ENCODE measurements around the gene LPCAT4.
"Not testable (repeated sequence)": the region's sequence is repeated elsewhere in the genome, so short reads cannot be mapped to it uniquely, and the experiment has no call there.

LPCAT4 gene

DNA sequence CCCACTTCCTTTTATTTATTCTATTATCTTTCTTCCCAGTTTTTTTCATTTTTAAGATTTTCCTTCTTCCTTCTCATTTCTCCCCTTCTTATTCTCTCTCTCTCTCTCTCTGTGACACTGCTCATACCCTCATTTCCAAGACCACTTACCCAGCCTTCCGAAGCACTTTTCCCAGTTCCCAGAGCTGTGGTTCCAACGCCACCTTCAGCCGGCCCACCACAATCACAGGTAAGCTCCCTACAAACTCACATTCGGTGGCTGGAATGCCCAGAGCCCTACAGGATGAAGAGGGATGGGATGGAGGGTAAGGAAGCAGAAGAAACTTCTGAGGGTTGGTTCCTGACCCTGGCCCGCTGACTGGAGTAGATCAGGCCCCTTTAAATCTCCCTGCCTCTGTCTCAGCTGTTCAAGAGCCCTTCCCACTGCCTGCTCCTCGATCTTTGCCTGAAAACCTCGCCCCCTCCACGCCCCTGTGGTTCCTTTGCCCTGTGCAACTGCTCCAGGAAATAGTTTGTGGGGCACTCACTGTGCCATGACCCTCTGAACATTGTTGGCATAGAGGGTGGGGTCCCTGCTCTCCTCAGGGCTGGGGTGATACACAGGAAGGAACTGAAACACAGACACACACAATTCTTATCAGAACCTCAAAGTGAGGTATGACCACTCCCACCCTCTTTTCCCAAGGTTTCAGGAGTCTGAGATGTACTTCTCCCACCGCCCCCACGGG, 4.8 kb downstream of the LPCAT4 start:
- DNase-seq: no peak

DNA sequence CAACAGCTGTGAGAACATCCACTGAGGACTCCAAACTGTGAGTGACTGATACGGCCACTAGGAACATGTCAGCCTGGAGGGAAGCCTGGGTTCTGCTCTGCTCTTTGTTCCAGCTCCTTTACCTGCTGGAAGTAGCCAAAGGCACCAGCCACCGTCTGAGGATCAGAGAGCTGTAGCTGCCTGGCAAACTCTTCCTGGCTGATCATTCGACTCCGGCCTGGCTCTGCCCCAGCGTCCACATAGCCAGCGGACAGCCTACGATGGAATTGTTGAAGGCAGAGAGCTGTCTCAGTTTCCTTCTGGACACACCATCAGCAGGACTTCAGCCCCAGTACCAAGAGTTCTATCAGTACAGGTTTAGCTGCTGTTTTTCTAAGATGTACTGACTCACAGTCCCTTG, 5.7 kb downstream of the LPCAT4 start:
- DNase-seq: no peak

DNA sequence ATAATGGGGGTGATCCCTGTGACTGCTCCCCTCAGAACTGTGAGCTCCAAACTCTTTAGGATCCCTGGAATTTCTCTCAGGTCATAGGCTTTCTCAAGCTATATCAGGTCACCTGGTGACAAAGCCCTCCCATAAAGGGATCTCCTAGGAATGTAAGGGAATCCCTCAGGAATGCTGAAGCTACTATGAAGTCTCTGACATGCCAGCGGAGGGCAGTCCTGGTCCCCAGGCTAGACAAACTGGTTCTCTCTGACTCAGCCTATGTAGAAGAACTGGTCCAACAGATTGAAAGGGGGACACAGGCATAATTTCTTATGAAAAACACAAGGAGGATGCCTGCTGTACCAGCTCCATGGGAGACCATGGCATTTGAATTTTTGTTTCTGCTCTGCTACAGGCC, 6.7 kb downstream of the LPCAT4 start:
- DNase-seq: no peak

DNA sequence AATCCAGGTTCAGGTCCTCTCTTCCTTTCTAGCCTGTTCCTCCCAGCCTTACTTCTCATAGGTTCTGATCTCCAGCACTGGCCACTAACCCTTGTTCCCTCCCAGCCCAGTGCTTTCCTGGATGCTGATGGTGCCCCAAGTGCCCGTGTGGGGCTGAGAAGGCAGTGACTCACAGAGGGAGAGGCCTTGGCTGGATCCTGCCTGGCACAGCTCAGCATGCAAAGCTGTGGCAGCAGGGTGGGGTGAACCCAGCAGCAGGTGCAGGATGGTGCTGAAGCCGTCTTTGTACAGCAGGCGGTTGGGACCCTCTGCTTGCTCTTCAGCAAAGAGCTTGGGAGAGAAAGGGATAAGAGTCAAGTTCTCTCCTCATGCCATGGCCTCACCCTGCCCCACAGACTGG, 7.6 kb downstream of the LPCAT4 start:
- no peak for DNase-seq

DNA sequence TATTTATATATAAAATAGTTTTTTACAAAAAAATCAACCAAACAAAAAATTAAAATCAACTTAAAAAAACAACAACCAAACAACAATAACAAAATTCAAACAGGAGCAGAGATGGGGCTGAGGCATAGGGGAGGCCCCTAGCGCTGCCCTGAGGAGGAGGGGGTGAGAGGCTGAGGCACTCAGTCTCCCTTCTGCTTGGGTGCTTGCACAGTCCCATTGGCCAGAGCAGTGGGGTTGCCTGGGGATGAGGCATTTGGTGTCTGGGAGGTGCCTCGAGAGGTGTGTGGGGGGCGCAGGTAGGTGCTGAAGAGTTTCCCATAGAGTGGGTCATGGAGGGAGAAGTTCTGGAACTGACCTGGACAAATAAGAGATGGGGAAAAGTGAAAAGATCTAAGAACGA, 8.0 kb downstream of the LPCAT4 start:
- no peak for DNase-seq

DNA sequence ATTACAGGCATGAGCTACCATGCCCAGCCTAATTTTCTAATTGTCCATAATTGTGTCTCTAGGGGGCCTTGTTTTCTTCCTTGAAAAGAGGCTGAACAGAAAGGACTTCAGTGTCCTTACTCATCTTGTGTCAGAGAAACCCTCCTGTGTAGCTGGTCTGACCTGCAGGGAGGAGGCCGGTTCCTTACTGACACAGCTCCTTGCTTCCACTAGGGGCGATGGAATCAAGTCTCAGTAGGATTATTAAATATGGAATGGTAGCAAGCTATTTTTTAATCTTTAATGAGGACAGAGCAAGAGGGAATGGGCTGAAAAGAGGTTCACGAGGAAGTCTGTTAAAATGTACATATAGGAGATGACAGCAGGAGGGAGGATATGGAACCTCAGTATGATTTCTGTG, 8.6 kb downstream of the LPCAT4 start:
- no peak for DNase-seq

DNA sequence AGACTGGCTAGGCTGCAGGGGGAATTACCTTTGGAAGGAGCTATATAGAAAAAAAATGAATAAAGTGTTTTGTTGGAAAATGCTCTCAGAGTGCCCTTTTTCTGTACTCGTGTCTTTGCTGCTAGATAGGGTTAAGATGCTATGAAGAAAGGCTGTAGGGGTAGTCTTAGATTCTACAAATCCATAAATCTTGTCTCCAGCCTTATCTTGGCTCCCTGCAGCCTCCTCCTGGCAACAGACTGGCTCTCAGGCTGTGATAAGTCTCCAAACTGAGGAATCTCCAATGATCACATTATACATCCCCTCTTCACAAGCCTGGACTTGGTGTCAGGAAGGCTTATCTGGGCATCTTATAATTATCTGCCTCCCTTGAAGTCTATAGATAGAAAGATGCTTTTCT, 9.3 kb downstream of the LPCAT4 start:
- DNase-seq: no peak

DNA sequence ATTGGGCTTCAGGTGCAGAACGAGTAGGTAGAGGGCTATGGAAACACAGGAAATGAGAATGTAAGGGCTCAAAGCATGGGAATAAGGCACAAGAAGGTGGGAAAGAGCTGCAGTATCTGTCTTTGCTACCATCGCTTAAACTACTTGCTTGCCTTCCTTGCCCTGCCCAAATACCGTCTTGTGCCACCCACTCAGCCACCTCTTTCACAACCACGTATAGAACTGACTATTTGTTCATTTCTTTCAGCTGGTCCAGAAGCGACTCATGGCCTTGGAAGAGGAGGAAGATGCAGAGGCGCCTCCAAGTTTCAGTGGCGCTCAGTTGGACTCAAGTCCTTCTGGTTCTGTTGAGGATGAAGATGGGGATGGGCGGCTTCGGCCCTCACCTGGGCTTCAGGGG, 11.8 kb downstream of the LPCAT4 start:
- DNase-seq: no peak

DNA sequence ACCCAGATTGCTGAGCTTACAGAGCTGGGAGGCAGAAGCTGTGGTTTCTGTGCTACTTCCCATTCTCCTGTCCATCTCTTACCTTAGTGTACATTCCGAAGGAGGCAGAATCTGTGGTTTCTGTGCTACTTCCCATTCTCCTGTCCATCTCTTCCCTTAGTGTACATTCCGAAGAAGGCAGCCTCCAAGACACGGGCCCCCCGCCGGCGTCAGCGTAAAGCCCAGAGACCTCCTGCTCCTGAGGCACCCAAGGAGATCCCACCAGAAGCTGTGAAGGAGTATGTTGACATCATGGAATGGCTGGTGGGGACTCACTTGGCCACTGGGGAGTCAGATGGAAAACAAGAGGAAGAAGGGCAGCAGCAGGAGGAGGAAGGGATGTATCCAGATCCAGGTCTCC, 12.7 kb downstream of the LPCAT4 start:
- no peak for DNase-seq

DNA sequence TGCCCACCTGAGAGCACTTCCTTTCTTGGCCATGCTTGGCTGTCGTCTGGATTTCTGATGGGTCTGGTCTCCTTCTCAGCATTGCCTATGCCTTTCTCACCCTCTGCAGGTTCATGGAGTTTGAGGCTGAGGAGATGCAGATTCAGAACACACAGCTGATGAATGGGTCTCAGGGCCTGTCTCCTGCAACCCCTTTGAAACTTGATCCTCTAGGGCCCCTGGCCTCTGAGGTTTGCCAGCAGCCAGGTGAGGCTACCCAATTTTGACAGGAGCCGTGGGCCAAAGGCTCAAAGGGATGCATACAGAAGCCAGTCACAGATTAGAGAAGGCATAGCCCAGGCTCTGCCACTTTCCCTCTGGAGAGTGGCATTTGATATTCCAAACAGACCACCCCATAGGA, 13.4 kb downstream of the LPCAT4 start:
- DNase-seq: no peak

DNA sequence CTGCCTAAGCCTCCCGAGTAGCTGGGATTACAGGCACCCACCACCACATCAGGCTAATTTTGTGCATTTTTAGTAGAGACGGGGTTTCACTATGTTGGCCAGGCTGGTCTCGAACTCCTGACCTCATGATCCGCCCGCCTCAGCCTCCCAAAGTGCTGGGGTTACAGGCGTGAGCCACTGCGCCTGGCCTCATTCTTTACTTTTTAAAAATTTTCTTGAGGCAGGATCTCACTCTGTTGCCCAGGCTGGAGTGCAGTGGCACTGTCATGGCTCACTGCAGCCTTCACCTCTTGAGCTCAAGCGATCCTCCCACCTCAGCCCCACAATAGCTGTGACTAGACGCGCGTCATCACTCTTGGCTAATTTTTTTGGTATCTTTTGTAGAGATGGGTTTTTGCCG, 14.0 kb downstream of the LPCAT4 start:
- not testable (repeated sequence) for DNase-seq

DNA sequence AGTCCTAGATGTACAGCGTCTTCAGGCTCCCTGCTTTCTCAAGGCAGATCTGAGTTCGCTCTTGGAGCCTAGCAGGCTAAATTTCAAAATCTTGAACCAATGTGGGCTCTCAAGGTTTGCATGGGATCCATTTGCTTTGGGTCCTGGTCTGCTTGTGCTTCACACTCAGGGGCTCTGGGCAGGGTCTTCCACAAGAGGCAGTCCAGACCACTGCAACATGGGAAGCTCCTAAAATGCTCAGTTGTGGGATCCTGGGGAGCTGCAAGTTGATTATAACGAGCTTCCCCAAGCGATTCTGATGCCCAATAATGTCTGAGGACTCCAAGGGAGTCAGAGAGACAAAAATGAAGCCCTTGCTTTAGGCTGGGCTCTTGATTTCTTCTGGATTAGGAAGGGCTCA, 17.2 kb downstream of the LPCAT4 start:
- no peak for DNase-seq

DNA sequence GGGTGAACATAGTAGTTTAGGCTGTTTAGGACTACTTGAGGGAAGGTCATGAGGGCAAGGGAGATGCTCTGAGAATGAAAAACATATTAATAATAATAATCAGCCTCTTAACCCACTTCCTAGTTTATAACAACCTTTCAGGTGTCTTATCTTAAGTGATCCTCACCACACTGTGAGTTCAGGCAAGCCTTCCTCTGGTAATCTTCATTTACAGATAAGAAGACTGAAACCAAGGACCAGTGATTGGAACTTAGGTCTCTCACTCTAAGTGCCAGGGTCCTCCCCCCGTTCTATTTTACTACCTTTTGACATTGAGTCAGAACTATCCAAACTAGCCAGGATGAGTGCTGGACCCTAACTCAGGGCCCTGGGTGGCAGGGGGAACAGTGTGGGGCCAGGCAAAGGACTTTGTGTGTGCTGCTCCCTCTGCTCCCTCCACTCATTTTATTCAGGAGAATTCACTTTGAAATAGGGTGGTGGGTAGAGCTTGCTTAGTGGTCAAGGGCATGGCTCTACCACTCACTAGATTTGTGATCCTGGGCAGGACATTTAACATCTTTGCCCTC, 18.2 kb downstream of the LPCAT4 start:
- no peak for DNase-seq

DNA sequence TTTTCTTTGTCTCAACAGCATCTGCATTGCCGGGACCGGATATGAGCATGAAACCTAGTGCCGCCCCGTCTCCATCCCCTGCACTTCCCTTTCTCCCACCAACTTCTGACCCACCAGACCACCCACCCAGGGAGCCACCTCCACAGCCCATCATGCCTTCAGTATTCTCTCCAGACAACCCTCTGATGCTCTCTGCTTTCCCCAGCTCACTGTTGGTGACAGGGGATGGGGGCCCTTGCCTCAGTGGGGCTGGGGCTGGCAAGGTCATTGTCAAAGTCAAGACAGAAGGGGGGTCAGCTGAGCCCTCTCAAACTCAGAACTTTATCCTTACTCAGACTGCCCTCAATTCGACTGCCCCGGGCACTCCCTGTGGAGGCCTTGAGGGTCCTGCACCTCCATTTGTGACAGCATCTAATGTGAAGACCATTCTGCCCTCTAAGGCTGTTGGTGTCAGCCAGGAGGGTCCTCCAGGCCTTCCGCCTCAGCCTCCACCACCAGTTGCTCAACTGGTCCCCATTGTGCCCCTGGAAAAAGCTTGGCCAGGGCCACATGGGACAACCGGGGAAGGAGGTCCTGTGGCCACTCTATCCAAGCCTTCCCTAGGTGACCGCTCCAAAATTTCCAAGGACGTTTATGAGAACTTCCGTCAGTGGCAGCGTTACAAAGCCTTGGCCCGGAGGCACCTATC, 18.9 kb downstream of the LPCAT4 start:
- DNase-seq: no peak

DNA sequence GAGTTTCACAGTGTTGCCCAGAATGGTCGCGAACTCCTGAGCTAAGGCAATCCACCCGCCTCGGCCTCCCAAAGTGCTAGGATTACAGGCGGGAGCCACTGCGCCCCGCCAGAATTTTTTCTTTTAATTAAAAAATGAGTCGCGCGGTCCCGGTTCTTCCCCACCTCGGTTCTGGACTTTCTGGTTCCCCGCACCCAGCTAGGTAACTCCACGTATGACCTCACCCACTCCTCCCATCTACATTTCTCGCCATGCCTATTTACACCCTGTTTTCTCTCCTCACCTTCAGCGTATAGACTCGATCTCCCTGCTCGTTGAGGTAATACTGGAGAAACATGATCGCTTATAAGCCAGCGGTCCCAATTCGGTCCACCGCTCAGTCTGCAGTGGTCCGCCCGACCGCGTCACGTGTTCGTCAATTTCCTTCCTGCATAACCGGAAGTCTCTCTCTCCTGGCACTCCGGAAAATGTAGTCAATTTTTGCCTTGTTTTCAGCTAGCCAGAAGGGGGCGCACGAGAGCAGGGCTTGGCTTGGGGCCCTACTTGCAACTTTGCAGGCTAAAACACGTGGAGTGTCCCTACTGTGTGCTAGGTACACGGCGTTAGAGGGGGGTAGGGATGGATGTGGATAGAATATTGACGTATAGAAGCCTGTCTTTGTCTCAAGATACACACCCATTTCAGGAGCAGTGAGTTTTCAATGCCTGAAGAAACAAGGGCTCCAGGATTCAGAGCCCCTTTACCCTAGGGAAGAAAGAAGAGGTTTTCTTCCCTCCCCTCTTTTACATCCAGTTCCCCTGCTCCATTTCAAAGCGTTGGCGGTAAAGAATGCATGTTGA, 24.0 kb downstream of the LPCAT4 start, which contains the start of the genes NOP10 and NUTM1:
Gene NOP10, minus strand, starts transcription at position 400 of the 839 bp plus-strand sequence. Its CDS starts 63 bp downstream, at position 337.
Gene NUTM1, plus strand, starts transcription at position 579 of the 839 bp plus-strand sequence. CDS start 382 bp downstream, outside the sequence.
- DNase-seq: peak; percentile 94

DNA sequence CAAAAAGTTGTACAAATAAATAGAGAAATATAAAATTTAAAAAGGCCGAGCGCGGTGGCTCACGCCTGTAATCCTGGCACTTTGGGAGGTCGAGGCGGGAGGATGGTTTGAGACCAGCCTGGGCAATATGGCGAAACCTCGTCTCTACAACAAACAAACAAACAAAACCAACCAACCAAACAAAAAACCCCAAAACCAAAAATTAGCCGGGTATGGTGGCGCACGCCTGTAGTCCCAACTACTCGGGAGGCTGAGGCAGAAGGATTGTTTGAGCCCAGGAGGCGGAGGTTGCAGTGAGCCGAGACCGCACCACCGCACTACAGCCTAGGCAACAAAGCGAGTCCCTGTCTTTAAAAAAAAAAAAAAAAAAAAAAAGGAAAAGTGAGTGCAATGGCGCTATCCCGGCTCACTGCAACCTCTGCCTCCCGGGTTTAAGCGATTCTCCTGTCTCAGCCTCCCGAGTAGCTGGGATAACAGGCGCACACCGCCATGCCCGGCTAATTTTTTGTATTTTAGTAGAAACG, 24.7 kb downstream of the LPCAT4 start:
- not testable (repeated sequence) for DNase-seq

DNA sequence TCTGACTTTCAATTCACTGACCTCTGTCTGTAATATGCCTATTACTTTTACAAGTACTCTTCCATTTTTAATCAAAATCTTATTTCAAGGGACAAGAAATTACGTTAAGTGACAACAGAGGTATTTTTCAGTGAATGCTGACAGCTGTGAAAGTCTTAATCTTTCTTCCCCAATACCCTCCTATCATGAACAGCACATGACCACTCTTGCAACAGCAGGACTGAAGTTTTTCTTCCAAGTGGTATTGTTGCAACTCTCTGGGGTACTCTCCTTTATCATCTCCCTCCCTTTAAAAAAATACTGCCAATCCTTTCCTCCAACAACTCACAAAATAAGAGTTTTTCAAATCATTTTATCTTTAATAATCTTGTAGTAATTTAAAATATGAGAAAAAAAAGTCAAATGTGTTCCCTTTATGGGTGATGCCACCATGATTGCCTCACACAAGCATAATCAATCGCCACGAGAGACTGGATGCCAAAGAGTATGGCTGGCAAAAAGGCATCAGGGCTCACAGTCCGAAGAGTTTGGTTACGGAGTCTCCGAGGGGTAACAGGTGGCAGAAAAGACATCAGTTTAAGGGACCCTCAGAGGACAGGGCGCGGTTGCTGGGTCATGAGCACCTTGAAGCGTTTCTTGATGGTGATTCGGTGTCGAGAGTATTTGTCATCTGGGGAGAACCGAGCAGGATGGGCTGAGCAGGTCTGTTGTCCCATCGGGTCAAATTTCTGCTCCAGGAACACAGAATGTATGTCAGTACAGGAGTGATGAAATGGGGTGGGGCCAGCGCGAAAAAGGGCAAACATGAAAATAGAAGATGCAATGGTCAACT, 25.4 kb downstream of the LPCAT4 start:
- no peak for DNase-seq

DNA sequence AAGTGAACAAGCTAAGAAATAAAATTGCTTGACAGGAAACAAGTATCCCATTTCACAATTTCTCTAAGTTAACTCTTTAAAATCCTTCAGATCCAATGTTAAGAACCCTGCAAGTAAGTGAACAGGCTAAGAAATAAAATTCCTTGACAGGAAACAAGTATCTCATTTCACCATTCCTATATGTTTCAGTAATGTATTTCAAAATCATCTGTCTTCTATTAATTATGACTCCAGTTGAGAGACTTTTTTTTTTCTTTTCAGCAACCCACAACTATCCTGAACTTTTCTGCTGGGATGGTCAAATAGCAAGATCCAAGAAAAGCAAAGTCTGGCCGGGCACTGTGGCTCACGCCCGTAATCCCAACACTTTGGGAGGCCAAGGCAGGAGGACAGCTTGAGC, 27.1 kb downstream of the LPCAT4 start:
- DNase-seq: no peak

DNA sequence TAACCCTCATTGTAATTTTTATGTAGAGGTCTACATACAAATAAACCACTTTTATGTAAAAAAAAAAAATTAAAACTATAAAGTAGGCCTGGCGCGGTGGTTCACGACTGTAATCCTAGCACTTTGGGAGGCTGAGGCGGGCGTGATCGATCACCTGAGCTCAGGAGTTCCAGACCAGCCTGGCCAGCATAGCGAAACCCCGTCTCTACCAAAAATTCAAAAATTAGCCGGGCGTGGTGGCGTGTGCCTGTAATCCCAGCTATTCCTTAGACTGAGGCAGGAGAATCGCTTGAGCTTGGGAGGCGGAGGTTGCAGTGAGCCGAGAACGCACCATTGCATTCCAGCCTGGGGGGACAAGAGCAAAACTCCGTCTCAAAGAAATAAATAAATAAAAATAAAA, 28.6 kb downstream of the LPCAT4 start:
- no peak for DNase-seq

DNA sequence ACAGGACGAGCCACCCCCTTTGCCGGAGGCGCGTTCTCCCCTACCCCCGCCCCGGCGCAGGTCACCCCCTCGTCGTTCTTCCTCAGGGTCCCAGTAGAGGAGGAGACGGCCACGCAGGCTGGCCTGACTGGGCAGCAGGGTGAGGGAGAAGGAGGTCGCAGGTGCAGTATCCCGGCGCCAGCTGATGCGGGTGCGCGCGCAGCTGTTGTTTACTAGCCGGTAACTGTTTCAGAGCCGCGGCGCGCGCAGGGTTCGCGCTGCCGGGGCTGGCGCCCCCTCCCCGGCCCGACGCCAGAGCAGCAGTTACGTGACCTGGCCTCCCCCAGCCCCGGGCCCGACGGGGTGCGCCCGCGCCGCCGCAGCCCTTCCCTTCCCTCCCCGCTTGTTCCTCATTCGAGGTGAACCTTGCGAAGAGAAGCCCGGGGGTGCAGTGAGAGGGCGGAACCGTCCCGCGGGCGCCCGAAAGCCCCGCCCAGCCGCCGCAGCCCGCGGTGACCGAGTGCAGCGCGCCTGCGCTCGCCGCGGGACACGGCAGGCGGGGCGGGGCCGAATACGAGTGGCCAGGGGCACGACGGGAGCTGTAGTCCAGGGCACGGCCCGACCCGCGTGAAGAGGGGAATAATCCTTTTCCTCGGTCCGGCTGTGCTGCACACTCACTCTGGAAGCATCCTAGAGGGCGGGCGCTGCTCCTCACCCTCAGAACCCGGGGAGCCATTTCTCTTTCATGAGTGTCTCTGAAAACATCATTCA, 29.3 kb downstream of the LPCAT4 start, which contains the start of gene SLC12A6:
Gene SLC12A6, minus strand, starts transcription at position 225 of the 750 bp plus-strand sequence. CDS start 1,101 bp downstream, outside the sequence.
- peak; percentile 93 for DNase-seq

DNA sequence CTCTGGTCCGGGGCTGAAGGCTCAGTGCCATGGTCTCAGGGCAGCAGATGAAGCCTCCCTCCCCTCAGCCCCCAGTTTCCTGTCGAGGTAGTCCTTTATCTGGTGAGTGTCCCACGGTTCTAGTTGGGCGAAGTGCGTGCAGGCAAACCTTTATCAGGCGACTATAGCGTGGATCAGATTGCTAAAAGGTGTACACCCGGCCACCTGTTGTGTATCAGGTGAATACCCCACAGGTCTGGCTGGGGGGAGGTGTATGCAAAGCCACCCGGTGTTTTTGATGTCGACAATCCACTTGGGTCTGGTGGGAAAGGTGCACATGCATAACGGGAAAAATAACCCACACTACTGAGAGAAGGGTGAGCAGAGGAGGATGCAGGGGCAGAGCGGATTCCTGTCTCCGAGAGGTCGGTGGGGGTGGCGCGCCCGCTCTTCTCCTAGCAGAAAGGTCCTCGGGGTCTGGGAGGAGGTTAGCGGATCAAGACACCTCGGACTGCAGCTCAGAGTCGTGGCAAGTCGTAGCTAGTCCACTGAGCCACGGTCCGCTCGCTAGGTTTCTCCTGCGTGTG, 29.9 kb downstream of the LPCAT4 start:
- no peak for DNase-seq
